Spinal cord (tissue), 10 donors: ENCODE results near the gene MBD3. TPM values are rescaled to one million over a fixed set of nuclear protein-coding genes. Genes with fewer than 3 reads are reported as not detected.
"Not testable (repeated sequence)": the region's sequence is repeated elsewhere in the genome, so short reads cannot be mapped to it uniquely, and the experiment has no call there.

Source experiments
- DNase-seq, 6 donors: peaks; one replicate each; pipeline versions ENCODE4 v3.0.0 to v3.0.0-alpha.2; 2013 to 2015; ENCODE audit warnings: low spot score in 6 of 6, low read depth in 4 of 6
- H3K27ac ChIP-seq: one replicate; pipeline ENCODE4 v1.5.1; 2013; ENCODE audit warnings: low read depth, low read length, control low read depth
- H3K27me3 ChIP-seq: one replicate; pipeline ENCODE4 v1.6.1; 2013; ENCODE audit warnings: low read length; ENCODE audit not compliant: control insufficient read depth, insufficient read depth
- H3K36me3 ChIP-seq: one replicate; pipeline ENCODE4 v1.6.1; 2013; ENCODE audit warnings: low read length; ENCODE audit not compliant: control insufficient read depth, insufficient read depth
- H3K4me1 ChIP-seq: one replicate; pipeline ENCODE4 v1.6.1; 2013; ENCODE audit warnings: low read length; ENCODE audit not compliant: control insufficient read depth, insufficient read depth
- H3K4me3 ChIP-seq: one replicate; pipeline ENCODE4 v1.5.1; 2013; ENCODE audit warnings: low read depth, low read length, control low read depth
- H3K9me3 ChIP-seq: one replicate; pipeline ENCODE4 v1.6.1; 2013; ENCODE audit warnings: low read length; ENCODE audit not compliant: control insufficient read depth, insufficient read depth
- WGBS: methylation state at CpG from one replicate; pipeline ENCODE4 v1.1.5; 2013; ENCODE audit warnings: missing lambda C conversion rate; ENCODE audit not compliant: insufficient coverage; 5-methylcytosine and 5-hydroxymethylcytosine counted together
- polyA plus RNA-seq, 2 donors: library from polyadenylated mRNA; unstranded; fragments of 120-200 nt; gene quantifications; one replicate each; pipeline ENCODE4 v1.2.1, GENCODE V29; 2013; ENCODE audit not compliant: insufficient read length in 2 of 2
- total RNA-seq, 2 donors: library from RNA; depleted of rRNA in 1 of 2; stranded (reverse); fragments of 120-200 nt in 1 of 2; fragments of >200 nt in 1 of 2; gene quantifications; one replicate each; pipeline versions ENCODE4 v1.2.3 to v1.2.4, GENCODE V29; 2013 to 2014
- donor health status: healthy.

The MBD3 gene
- total and polyA plus RNA-seq, 4 donors, result 36.6 to 113 (median 89.0) TPM

- Histone ChIP-seq H3K4me1 (peaks cover 1% of the 10 kb centered on the region), H3K36me3 (peaks cover 24% of the 10 kb centered on the region), H3K27ac (no peak overlapping the region), H3K4me3 (no peak overlapping the region), H3K9me3 (no peaks in the 10 kb centered on the region), H3K27me3 (no peaks in the 10 kb centered on the region)
- WGBS, result 86% methylated on average over 10 of the region's 17 CpGs
- DNase-seq, result no peak
Observed at GRCh38 chr19:1551068-1552040, 41.3 kb downstream of the MBD3 start.

GRCh38 chr19:1549332-1549945, 43.2 kb downstream of the MBD3 start:
- Histone ChIP-seq H3K36me3 (peaks cover 10% of the 10 kb centered on the region), H3K27me3 (peaks cover 4% of the 10 kb centered on the region), H3K9me3 (no peaks in the 10 kb centered on the region), H3K4me3 (no peak overlapping the region), H3K4me1 (peaks cover 6% of the 10 kb centered on the region), H3K27ac (no peak overlapping the region)
- DNase-seq, result no peak
- 88% methylated on average over 4 of the region's 4 CpGs for WGBS

GRCh38 chr19:1540365-1540925, 52.2 kb downstream of the MBD3 start:
- Histone ChIP-seq H3K27ac (no peak overlapping the region), H3K36me3 (no peaks in the 10 kb centered on the region), H3K27me3 (peaks cover under 1% of the 10 kb centered on the region), H3K4me1 (peaks cover 13% of the 10 kb centered on the region), H3K9me3 (no peaks in the 10 kb centered on the region), H3K4me3 (no peak overlapping the region)
- WGBS, result 30% methylated on average over 17 of the region's 17 CpGs
- peak in 2 of 6 donors; percentile 13 to 66 for DNase-seq

DNA sequence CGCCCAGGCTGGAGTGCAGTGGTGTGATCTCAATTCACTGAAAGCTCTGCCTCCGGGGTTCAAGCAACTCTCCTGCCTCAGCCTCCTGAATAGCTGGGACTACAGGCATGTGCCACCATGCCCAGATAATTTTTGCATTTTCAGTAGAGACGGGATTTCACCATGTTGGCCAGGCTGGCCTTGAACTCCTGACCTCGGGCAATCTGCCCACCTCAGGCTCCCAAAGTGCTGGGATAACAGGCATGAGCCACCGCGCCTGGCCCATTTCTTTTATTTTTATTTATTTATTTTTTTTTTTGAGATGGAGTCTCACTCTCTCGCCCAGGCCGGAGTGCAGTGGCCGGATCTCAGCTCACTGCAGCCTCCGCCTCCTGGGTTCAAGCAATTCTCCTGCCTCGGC, 52.9 kb downstream of the MBD3 start:
- H3K4me1 ChIP-seq, result peaks cover 13% of the 10 kb centered on the region
- H3K27me3 ChIP-seq, H3K4me3 ChIP-seq, DNase-seq, H3K27ac ChIP-seq, H3K9me3 ChIP-seq, H3K36me3 ChIP-seq: not testable (repeated sequence)
- 90% methylated on average over 2 of the region's 11 CpGs for WGBS

- H3K27ac ChIP-seq, result no peak overlapping the region
- no peak for DNase-seq
- WGBS, result 45% methylated on average over 11 of the region's 15 CpGs
- peaks cover 7% of the 10 kb centered on the region for H3K36me3 ChIP-seq
- H3K27me3 ChIP-seq, result no peaks in the 10 kb centered on the region
- H3K4me3 ChIP-seq, result no peak overlapping the region
- H3K9me3 ChIP-seq, result no peaks in the 10 kb centered on the region
- peaks cover 13% of the 10 kb centered on the region for H3K4me1 ChIP-seq
Observed at GRCh38 chr19:1538978-1539377, 53.7 kb downstream of the MBD3 start.

- 96% methylated on average over 5 of the region's 7 CpGs for WGBS
- H3K27ac ChIP-seq, H3K27me3 ChIP-seq, DNase-seq, H3K4me3 ChIP-seq, H3K9me3 ChIP-seq: not testable (repeated sequence)
- Histone ChIP-seq H3K4me1 (peaks cover 13% of the 10 kb centered on the region), H3K36me3 (peaks cover 18% of the 10 kb centered on the region)
Observed at GRCh38 chr19:1535699-1536098, 57.0 kb downstream of the MBD3 start.

DNA sequence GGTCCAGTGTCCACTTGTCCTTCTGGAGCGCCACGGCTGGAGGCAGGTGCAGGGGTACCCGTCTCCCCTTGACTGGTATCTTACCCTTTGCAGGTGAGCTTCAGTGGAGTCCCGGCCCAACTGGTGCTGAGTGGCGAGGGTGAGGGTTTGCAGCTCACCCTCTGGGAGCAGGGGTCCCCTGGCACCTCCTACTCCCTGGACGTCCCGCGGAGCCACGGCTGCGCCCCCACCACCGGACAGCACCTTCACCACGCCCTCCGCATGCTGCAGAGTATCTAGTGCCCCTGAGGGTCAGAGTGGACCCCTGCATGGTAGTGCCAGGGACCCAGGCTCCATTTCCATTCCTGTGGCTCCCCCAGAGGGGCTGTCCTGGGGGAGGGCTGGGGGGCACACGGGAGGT, 57.7 kb downstream of the MBD3 start:
- Histone ChIP-seq H3K9me3 (no peaks in the 10 kb centered on the region), H3K4me3 (no peak overlapping the region), H3K36me3 (peaks cover 22% of the 10 kb centered on the region), H3K4me1 (peaks cover 8% of the 10 kb centered on the region), H3K27ac (no peak overlapping the region), H3K27me3 (no peaks in the 10 kb centered on the region)
- no peak for DNase-seq
- 83% methylated on average over 14 of the region's 14 CpGs for WGBS

DNA sequence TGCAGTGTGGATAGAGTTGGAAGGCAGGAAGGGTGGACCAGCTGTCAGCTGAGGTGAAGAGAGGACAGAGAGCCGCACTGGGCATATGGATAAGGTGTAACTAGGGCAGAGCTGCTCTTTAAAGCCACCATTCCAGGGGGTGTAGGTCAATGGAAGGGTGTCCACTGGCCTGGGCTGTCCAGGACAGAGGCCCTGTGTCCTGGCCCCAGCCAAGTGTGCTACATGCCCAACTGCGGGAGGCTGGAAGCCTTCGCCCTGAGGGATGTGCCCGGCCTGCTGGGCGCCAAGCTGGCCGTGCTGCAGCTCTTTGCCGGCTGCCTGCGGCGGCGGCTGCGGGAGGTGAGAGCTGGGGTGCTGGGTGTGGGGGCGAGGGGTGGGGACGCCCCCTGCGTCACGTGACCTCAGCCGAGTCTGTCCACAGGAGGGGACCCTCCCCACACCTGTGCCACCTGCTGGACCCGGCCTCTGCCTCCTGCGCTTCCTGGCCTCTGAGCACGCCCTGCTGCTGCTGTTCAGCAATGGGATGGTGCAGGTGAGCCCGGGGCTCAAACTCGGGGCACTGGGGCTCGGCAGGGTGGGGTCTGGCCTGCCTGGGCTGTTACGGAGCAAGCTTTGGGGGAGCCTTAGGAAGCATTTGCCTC, 59.0 kb downstream of the MBD3 start:
- WGBS, result 65% methylated on average over 18 of the region's 23 CpGs

DNA sequence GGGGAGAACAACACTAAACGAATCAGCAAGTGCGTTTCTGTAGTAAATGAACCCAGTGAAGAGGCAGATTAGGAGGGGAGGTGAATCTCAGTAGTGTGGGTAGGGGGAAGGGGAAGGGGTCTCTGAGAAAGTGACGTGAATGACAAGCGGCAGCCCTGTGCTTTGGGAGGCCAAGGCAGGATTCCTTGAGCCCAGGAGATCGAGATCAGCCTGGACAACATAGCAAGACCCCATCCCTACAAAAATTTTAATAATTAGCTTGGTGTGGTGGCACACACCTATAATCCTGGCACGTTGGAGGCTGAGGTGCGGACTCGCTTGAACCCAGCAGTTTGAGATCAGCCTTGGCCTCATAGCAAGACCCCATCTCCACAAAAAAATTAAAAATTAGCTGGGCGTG, 60.7 kb downstream of the MBD3 start:
- Histone ChIP-seq H3K4me1 (no peaks in the 10 kb centered on the region), H3K4me3 (no peak overlapping the region), H3K27me3 (no peaks in the 10 kb centered on the region), H3K27ac (no peak overlapping the region), H3K36me3 (peaks cover 44% of the 10 kb centered on the region), H3K9me3 (no peaks in the 10 kb centered on the region)
- 80% methylated on average over 4 of the region's 9 CpGs for WGBS
- DNase-seq, result no peak

More for the DNA sequence above, 59.0 kb downstream of the MBD3 start:
- no peak overlapping the region for H3K4me3 ChIP-seq
- H3K27me3 ChIP-seq, result no peaks in the 10 kb centered on the region
- peaks cover 3% of the 10 kb centered on the region for H3K4me1 ChIP-seq
- DNase-seq, result no peak
- H3K9me3 ChIP-seq, result no peaks in the 10 kb centered on the region
- H3K36me3 ChIP-seq, result peaks cover 36% of the 10 kb centered on the region
- H3K27ac ChIP-seq, result no peak overlapping the region
